HepG2 (cell line): ENCODE results near the gene IBA57. TPM values are rescaled to one million over a fixed set of nuclear protein-coding genes. Genes with fewer than 3 reads are reported as not detected.

Source experiments
- BCL3 ChIP-seq: sonication (generic); formaldehyde crosslinking; IDR thresholded peaks from 2 replicates; pipeline ENCODE4 v1.5.1; 2020; ENCODE audit warnings: mild to moderate bottlenecking, missing genetic modification reagents, moderate library complexity
- CREM ChIP-seq, 2 experiments: sonication (generic) in 1 of 2; formaldehyde crosslinking in 1 of 2; IDR thresholded peaks; 2 replicates each; pipeline versions ENCODE4 v1.4.0 to v1.6.1; 2016 to 2020; ENCODE audit warnings: antibody characterized with exemption in 1 of 2, mild to moderate bottlenecking in 1 of 2, missing genetic modification reagents in 1 of 2
- FLYWCH1 ChIP-seq: sonication (generic); formaldehyde crosslinking; IDR thresholded peaks from 2 replicates; pipeline ENCODE4 v1.8.1; 2023; ENCODE audit warnings: mild to moderate bottlenecking, missing genetic modification reagents
- FOXO1 ChIP-seq: sonication (generic); formaldehyde crosslinking; IDR thresholded peaks from 2 replicates; pipeline ENCODE4 v1.4.0; 2020; ENCODE audit warnings: missing genetic modification reagents
- KDM2A ChIP-seq: sonication (generic); formaldehyde crosslinking; IDR thresholded peaks from 2 replicates; pipeline ENCODE4 v1.4.0; 2020; ENCODE audit warnings: low read depth, missing genetic modification reagents, borderline replicate concordance
- KIAA2018 ChIP-seq: sonication (generic); formaldehyde crosslinking; IDR thresholded peaks from 2 replicates; pipeline ENCODE4 v1.5.0; 2020; ENCODE audit warnings: mild to moderate bottlenecking, missing genetic modification reagents, borderline replicate concordance
- KLF13 ChIP-seq: sonication (generic); formaldehyde crosslinking; IDR thresholded peaks from 2 replicates; pipeline ENCODE4 v1.4.0; 2020; ENCODE audit warnings: mild to moderate bottlenecking, missing genetic modification reagents
- MED1 ChIP-seq: sonication (generic); formaldehyde crosslinking; IDR thresholded peaks from 2 replicates; pipeline ENCODE4 v1.4.0; 2020; ENCODE audit warnings: missing genetic modification reagents
- NFYC ChIP-seq: IDR thresholded peaks from 2 replicates; pipeline ENCODE4 v1.6.1; 2016; ENCODE audit warnings: missing genetic modification reagents, missing compliant biosample characterization
- RBM39 ChIP-seq: fragments of 200-400 bp; formaldehyde crosslinking; IDR thresholded peaks from one replicate; pipeline ENCODE4 v1.6.1; 2018; ENCODE audit warnings: antibody characterized with exemption, mild to moderate bottlenecking, low read depth, low read length; ENCODE audit not compliant: poor library complexity, severe bottlenecking
- SALL1 ChIP-seq: sonication (generic); formaldehyde crosslinking; IDR thresholded peaks from 2 replicates; pipeline ENCODE4 v1.8.0; 2022; ENCODE audit warnings: mild to moderate bottlenecking, missing genetic modification reagents
- SAP130 ChIP-seq: IDR thresholded peaks from 2 replicates; pipeline ENCODE4 v1.6.1; 2016; ENCODE audit warnings: low read depth
- TBX3 ChIP-seq: fragments of 450-650 bp; IDR thresholded peaks from 2 replicates; pipeline ENCODE4 v1.6.1; 2017; ENCODE audit warnings: antibody characterized with exemption, mild to moderate bottlenecking, inconsistent platforms, borderline replicate concordance
- ZNF337 ChIP-seq: sonication (generic); formaldehyde crosslinking; IDR thresholded peaks from 2 replicates; pipeline ENCODE4 v1.5.1; 2020; ENCODE audit warnings: missing genetic modification reagents, low read depth, mild to moderate bottlenecking, borderline replicate concordance
- ZNF670 ChIP-seq: sonication (generic); formaldehyde crosslinking; IDR thresholded peaks from 2 replicates; pipeline ENCODE4 v1.8.0; 2022; ENCODE audit warnings: mild to moderate bottlenecking, missing genetic modification reagents, borderline replicate concordance
- ZNF674 ChIP-seq: sonication (generic); formaldehyde crosslinking; IDR thresholded peaks from 2 replicates; pipeline ENCODE4 v1.5.0; 2020; ENCODE audit warnings: low read depth, mild to moderate bottlenecking, missing genetic modification reagents
- ZSCAN9 ChIP-seq: IDR thresholded peaks from 2 replicates; pipeline ENCODE4 v1.6.1; 2016; ENCODE audit warnings: borderline replicate concordance
- polyA plus RNA-seq, 8 experiments: library from polyadenylated mRNA; depleted of rRNA in 3 of 8; stranded (reverse) in 7 of 8; unstranded in 1 of 8; fragments of >200 nt; fragmentation: Illumina TruSeq in 4 of 8; extraction: Trizol in 4 of 8; gene quantifications; 2 replicates each; pipeline versions ENCODE4 v1.2.1 to v1.2.3, GENCODE V29; 2011 to 2016; ENCODE audit warnings: low read depth in 4 of 8, missing spikeins in 1 of 8, mixed read lengths in 1 of 8; ENCODE audit not compliant: insufficient read depth in 1 of 8
- total RNA-seq, 5 experiments: library from RNA; depleted of rRNA; stranded (reverse); fragments of >200 nt; fragmentation: Illumina TruSeq; extraction: Trizol; gene quantifications; 2 replicates each; pipeline ENCODE4 v1.2.3, GENCODE V29; 2016; ENCODE audit warnings: low read depth in 1 of 5

IBA57 gene
- total and polyA plus RNA-seq, 2 of the 13 experiments (the other 11 are each of a cell fraction or from before 2014, with no cell fraction given), result 2.3 to 10.2 TPM

DNA sequence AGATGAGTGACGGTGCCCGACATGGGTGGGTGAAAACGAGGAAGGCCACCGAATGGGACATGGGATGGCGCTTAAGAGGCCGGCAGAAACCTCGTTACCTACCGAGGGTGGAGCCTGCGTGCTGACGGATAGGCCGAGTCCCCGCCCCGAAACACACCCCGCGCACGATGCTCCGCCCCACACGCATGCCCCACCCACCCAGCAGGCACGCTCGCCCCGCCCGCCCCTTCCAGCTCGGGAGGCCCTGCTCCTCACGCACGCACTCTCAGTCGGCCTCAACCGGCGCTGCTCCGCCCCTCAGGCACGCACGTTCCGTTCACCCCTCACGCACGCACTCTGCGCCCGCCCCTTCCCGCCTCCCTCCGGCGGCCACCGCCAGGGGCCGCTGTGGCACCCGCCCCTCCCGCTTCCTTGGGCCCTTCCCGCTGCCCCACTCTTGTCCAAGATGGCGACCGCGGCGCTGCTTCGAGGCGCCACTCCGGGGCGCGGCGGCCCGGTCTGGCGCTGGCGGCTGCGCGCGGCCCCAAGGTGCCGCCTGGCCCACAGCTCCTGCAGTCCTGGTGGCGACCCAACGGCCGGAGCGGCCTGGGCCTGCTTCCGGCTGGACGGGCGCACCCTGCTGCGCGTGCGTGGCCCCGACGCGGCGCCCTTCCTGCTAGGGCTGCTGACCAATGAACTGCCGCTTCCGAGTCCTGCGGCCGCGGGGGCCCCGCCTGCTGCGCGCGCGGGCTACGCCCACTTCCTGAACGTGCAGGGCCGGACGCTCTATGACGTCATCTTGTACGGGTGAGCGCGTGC is at the start of gene IBA57 (continued):
- TF ChIP-seq ZNF674 (no peak), SAP130 (CRISPR knock-in tag) (peak; percentile 83), BCL3 (CRISPR knock-in tag) (peak; percentile 90), SALL1 (CRISPR knock-in tag) (peak; percentile 52; the same call in 1 of the 2 replicates), MED1 (peak; percentile 39), NFYC (CRISPR knock-in tag) (peak; percentile 76), KLF13 (CRISPR knock-in tag) (no peak), ZNF337 (no peak), FOXO1 (no peak), TBX3 (no peak), CREM (IDR thresholded peaks at IDR 0.05) (peak; percentile 55; the same call in 1 of the 2 replicates), CREM (CRISPR knock-in tag; IDR thresholded peaks at IDR 0.05) (0 out of 2 replicates have a peak, but pooled peaks have one; percentile 59), KIAA2018 (CRISPR knock-in tag) (no peak; the same call in 1 of the 2 replicates), KDM2A (CRISPR knock-in tag) (peak; percentile 90; the same call in 1 of the 2 replicates), FLYWCH1 (CRISPR knock-in tag) (no peak), ZNF670 (CRISPR knock-in tag) (no peak; the same call in 1 of the 2 replicates), ZSCAN9 (CRISPR knock-in tag) (peak; percentile 11; the same call in 1 of the 2 replicates), RBM39 (peak; percentile 67)
